SK-N-MC (cell line): ENCODE data around the gene NRXN3.

ENCODE experiments used
- EZH2 ChIP-seq: fragments of 200-600 bp; sonication (generic); IDR thresholded peaks from one replicate; pipeline ENCODE4 v1.6.1; 2017; ENCODE audit warnings: antibody characterized with exemption
- POLR2AphosphoS5 ChIP-seq: IDR thresholded peaks from 2 replicates; pipeline ENCODE4 v1.6.1; 2012; ENCODE audit warnings: mild to moderate bottlenecking, low read depth, low read length, borderline replicate concordance

DNA sequence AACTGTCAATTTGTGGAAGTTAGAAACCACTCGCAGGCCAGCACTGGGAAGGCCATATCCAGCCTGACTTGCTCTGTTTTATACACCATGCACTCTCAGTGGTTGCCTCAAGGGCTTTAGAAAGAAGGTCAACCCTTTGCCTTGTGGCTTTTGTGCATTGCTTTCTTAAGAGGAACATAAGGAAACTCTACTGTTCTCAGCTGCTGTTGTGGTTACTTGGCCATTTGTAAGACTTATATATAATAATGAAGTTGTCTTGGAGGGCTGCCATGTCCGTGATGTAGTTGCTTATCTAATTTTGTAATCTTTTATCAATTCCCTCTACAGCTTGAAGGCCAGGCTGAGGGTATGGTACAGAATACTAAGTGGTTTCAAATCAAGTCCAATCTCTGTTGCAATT, 1403.3 kb downstream of the NRXN3 start:
- no peak for TF ChIP-seq POLR2AphosphoS5
- no peak for TF ChIP-seq EZH2
